ENCODE measurements around the gene RAB11FIP3. TPM values are rescaled to one million over a fixed set of nuclear protein-coding genes. Genes with fewer than 3 reads are reported as not detected.

Gene RAB11FIP3
- polyA plus RNA-seq, 1 of the 3 experiments (the other 2 are of a cell fraction), result 24.8 TPM

DNA sequence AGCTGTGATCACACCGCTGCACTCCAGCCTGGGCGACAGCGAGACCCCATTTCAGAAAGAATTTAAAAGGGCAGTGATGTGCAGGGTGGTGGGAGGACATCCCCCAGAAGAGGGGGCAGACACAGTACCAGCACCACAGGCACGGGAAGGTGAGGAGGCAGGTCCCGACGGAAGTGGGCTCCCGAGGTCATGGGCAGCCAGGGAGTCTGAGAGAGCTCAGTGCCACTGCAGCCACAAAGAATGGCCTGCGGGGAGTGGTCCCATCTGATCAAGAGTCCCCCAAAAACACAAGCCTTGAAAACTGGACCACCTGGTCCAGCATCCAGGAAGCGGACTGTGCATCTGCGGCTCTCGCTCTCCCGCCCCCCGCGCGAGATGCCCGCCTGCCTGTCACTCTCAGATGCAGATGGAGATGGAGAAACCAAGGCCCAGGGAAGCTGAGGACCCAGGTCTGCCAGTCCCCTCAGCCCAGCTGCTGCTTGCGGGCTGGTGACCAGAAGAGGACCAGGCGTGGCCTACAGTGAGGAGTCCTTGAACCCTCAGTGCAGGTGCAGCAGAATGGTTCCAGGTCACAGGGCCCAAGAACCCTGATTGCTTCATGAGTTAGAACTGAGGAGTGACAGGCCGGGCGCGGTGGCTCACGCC is 97.8 kb downstream of the RAB11FIP3 start:
- Histone ChIP-seq H4K20me1 (ENCODE audit: insufficient read depth) (peaks cover 18% of the 10 kb centered on the region), H3K4me1 (ENCODE audit: control insufficient read depth in 1 of 2, insufficient read depth in 2 of 2, low read depth in 1 of 2, low read length in 1 of 2) (peaks cover 11 to 16% of the 10 kb centered on the region in 2 experiments; a peak in 3 of 4 replicates), H3K4me3 (ENCODE audit: low read depth in 2 of 2, low read length in 1 of 2) (no peak overlapping the region), H3K27me3 (ENCODE audit: insufficient read depth) (no peaks in the 10 kb centered on the region), H3K27ac (ENCODE audit: low read depth in 2 of 2, low read length in 1 of 2) (no peak overlapping the region), H3K9ac (no peak overlapping the region), H3K79me2 (ENCODE audit: insufficient read depth) (peaks cover 21% of the 10 kb centered on the region; the same call in 1 of the 2 replicates), H3K9me3 (no peaks in the 10 kb centered on the region), H3F3A (replicated peaks; ENCODE audit: insufficient read depth) (peaks cover 19% of the 10 kb centered on the region), H3K4me2 (no peak overlapping the region), H2AFZ (ENCODE audit: low read depth) (no peak overlapping the region), H3K9me2 (no peaks in the 10 kb centered on the region), H3K36me3 (replicated peaks in 1 of 2; ENCODE audit: control insufficient read depth in 1 of 2, insufficient read depth in 2 of 2, low read length in 1 of 2) (peaks cover 0 to 20% of the 10 kb centered on the region in 2 experiments)
- TF ChIP-seq, protein P1, sequence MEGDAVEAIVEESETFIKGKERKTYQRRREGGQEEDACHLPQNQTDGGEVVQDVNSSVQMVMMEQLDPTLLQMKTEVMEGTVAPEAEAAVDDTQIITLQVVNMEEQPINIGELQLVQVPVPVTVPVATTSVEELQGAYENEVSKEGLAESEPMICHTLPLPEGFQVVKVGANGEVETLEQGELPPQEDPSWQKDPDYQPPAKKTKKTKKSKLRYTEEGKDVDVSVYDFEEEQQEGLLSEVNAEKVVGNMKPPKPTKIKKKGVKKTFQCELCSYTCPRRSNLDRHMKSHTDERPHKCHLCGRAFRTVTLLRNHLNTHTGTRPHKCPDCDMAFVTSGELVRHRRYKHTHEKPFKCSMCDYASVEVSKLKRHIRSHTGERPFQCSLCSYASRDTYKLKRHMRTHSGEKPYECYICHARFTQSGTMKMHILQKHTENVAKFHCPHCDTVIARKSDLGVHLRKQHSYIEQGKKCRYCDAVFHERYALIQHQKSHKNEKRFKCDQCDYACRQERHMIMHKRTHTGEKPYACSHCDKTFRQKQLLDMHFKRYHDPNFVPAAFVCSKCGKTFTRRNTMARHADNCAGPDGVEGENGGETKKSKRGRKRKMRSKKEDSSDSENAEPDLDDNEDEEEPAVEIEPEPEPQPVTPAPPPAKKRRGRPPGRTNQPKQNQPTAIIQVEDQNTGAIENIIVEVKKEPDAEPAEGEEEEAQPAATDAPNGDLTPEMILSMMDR (IDR thresholded peaks at IDR 0.05), result no peak
- no peak for TF ChIP-seq FOSL2 (IDR thresholded peaks at IDR 0.05; ENCODE audit: borderline replicate concordance, low read depth)
- no peak for TF ChIP-seq TEAD4 (IDR thresholded peaks at IDR 0.05; ENCODE audit: borderline replicate concordance, insufficient read depth)
- TF ChIP-seq, protein P2, sequence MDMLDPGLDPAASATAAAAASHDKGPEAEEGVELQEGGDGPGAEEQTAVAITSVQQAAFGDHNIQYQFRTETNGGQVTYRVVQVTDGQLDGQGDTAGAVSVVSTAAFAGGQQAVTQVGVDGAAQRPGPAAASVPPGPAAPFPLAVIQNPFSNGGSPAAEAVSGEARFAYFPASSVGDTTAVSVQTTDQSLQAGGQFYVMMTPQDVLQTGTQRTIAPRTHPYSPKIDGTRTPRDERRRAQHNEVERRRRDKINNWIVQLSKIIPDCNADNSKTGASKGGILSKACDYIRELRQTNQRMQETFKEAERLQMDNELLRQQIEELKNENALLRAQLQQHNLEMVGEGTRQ (IDR thresholded peaks at IDR 0.05; ENCODE audit: borderline replicate concordance, low read depth, low read length), result no peak
- no peak for TF ChIP-seq MXI1 (IDR thresholded peaks at IDR 0.05; ENCODE audit: low read depth, low read length)
- TF ChIP-seq EZH2phosphoT487 (IDR thresholded peaks at IDR 0.05; ENCODE audit: borderline replicate concordance, low read depth), result no peak
- TF ChIP-seq CHD2 (IDR thresholded peaks at IDR 0.05; ENCODE audit: low read length, partially characterized antibody), result no peak
- no peak for TF ChIP-seq RXRA (IDR thresholded peaks at IDR 0.05; ENCODE audit: borderline replicate concordance, low read depth)
- TF ChIP-seq SMC3 (IDR thresholded peaks at IDR 0.05; ENCODE audit: low read depth, low read length), result no peak
- TF ChIP-seq, protein P3, sequence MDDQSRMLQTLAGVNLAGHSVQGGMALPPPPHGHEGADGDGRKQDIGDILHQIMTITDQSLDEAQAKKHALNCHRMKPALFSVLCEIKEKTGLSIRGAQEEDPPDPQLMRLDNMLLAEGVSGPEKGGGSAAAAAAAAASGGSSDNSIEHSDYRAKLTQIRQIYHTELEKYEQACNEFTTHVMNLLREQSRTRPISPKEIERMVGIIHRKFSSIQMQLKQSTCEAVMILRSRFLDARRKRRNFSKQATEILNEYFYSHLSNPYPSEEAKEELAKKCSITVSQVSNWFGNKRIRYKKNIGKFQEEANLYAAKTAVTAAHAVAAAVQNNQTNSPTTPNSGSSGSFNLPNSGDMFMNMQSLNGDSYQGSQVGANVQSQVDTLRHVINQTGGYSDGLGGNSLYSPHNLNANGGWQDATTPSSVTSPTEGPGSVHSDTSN (IDR thresholded peaks at IDR 0.05), result no peak
- TF ChIP-seq GATA2 (CRISPR knock-in tag; IDR thresholded peaks at IDR 0.05), result no peak
- TF ChIP-seq SIN3A (IDR thresholded peaks at IDR 0.05; ENCODE audit: borderline replicate concordance, low read depth, low read length), result no peak
- TF ChIP-seq, protein P4, sequence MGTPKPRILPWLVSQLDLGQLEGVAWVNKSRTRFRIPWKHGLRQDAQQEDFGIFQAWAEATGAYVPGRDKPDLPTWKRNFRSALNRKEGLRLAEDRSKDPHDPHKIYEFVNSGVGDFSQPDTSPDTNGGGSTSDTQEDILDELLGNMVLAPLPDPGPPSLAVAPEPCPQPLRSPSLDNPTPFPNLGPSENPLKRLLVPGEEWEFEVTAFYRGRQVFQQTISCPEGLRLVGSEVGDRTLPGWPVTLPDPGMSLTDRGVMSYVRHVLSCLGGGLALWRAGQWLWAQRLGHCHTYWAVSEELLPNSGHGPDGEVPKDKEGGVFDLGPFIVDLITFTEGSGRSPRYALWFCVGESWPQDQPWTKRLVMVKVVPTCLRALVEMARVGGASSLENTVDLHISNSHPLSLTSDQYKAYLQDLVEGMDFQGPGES (IDR thresholded peaks at IDR 0.05; ENCODE audit: low read depth, low read length), result no peak
- no peak for TF ChIP-seq NFIC (IDR thresholded peaks at IDR 0.05; ENCODE audit: borderline replicate concordance)
- TF ChIP-seq ELF1 (IDR thresholded peaks at IDR 0.05), result no peak
- TF ChIP-seq FOXJ3 (CRISPR knock-in tag; IDR thresholded peaks at IDR 0.05), result no peak
- no peak for TF ChIP-seq RFX5 (IDR thresholded peaks at IDR 0.05; ENCODE audit: low read length)
- no peak for TF ChIP-seq JUND (IDR thresholded peaks at IDR 0.05)
- TF ChIP-seq YY1 (IDR thresholded peaks at IDR 0.05; ENCODE audit: low read depth), result no peak
- no peak for TF ChIP-seq TCF12 (IDR thresholded peaks at IDR 0.05)
- DNase-seq, result no peak
- WGBS (ENCODE audit: low lambda C conversion rate), result 98% methylated on average over 19 of the region's 22 CpGs
- CTCF ChIA-PET, result interaction anchor here (1.2 kb wide), 1 partner anchor 28 kb away, joined by 3 read pairs; no protein-coding TSS in a partner anchor
- POLR2A ChIA-PET, result interaction anchor here (1.3 kb wide), 1 partner anchor 42 kb away, joined by 3 read pairs; no protein-coding TSS in a partner anchor
